ENCODE measurements around the gene KRT86. TPM values are rescaled to one million over a fixed set of nuclear protein-coding genes. Genes with fewer than 3 reads are reported as not detected.

KRT86 gene
- total and polyA plus RNA-seq, 2 of the 8 experiments (the other 6 are each of a cell fraction or from before 2014, with no cell fraction given), result 0.12 TPM; not detected in 1

DNA sequence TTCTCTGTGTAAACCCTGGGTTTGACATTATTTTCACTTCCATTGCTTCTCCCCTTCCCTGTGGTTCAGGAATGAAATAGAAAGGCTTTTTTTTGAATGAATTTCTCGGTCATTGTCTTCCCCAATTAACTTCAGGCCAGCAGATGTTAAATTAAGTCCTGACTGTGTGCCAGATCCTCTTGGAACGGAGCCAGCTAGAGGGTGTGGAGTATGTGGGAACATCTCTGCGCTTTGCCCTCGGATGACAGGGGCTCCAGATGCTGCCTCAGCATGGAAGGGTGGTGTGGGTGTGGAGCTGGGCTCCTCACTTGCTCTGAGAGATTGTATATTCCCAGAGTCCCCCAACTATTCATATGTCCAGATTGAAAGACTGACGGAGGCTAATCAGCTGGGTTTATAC is 79.8 kb downstream of the KRT86 start:
- no peaks in the 10 kb centered on the region for H3K23me2 ChIP-seq (ENCODE audit: low read depth, low read length)
- H4K20me1 ChIP-seq (replicated peaks in 1 of 2; ENCODE audit: control insufficient read depth in 1 of 2, insufficient read depth in 2 of 2, low read length in 2 of 2), result no peaks in the 10 kb centered on the region
- no peaks in the 10 kb centered on the region for H3K4me1 ChIP-seq (replicated peaks in 1 of 4; ENCODE audit: control insufficient read depth in 3 of 4, insufficient read depth in 4 of 4, low read length in 3 of 4)
- FAIRE-seq, result no peak
- no peak overlapping the region for H3K27ac ChIP-seq (ENCODE audit: low read depth, low read length)
- CTCF ChIA-PET (ENCODE audit: partially characterized antibody), result interaction anchor here (0.8 to 2.0 kb wide), 5 partner anchors 10 to 212 kb away, joined by 3 to 6 read pairs (median 3); no protein-coding TSS in a partner anchor
- no peak for DNase-seq (ENCODE audit: low read depth in 1 of 2, low spot score in 2 of 2)
- H3K18ac ChIP-seq (ENCODE audit: extremely low read depth, low read length), result no peak overlapping the region
- no peak overlapping the region for H3K4me3 ChIP-seq (ENCODE audit: extremely low read depth in 1 of 4, insufficient read depth in 2 of 4, low read depth in 3 of 4, low read length in 4 of 4)
- no peak overlapping the region for H2BK15ac ChIP-seq (ENCODE audit: low read length)
- no peaks in the 10 kb centered on the region; a peak in 1 of 4 replicates for H3K9me3 ChIP-seq (ENCODE audit: insufficient read depth in 2 of 2, low read depth in 1 of 2, low read length in 1 of 2)
- TF ChIP-seq KDM1A (IDR thresholded peaks at IDR 0.05; ENCODE audit: borderline replicate concordance, low read length) (no peak), TAF7 (optimal IDR thresholded peaks at IDR 0.05; ENCODE audit: borderline replicate concordance, low read depth, low read length) (no peak), PHF8 (conservative IDR thresholded peaks at IDR 0.05; ENCODE audit: low read depth, low read length) (no peak), RXRA (IDR thresholded peaks at IDR 0.05; ENCODE audit: insufficient read depth, low read depth, low read length) (no peak), SP2 (IDR thresholded peaks at IDR 0.05; ENCODE audit: low read length) (no peak), NRF1 (IDR thresholded peaks at IDR 0.05; ENCODE audit: low read depth, low read length) (no peak), RAD21 (IDR thresholded peaks at IDR 0.05 in 1 of 2, conservative IDR thresholded peaks at IDR 0.05 in 1 of 2; ENCODE audit: low read depth in 2 of 2, low read length in 2 of 2) (no peak), EZH2 (IDR thresholded peaks at IDR 0.05; ENCODE audit: low read depth, low read length, severe bottlenecking) (no peak), GTF2F1 (IDR thresholded peaks at IDR 0.05; ENCODE audit: borderline replicate concordance, low read depth, low read length) (no peak)
- TF ChIP-seq, protein P1, sequence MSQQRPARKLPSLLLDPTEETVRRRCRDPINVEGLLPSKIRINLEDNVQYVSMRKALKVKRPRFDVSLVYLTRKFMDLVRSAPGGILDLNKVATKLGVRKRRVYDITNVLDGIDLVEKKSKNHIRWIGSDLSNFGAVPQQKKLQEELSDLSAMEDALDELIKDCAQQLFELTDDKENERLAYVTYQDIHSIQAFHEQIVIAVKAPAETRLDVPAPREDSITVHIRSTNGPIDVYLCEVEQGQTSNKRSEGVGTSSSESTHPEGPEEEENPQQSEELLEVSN (IDR thresholded peaks at IDR 0.05), result no peak
- TF ChIP-seq, protein P2, sequence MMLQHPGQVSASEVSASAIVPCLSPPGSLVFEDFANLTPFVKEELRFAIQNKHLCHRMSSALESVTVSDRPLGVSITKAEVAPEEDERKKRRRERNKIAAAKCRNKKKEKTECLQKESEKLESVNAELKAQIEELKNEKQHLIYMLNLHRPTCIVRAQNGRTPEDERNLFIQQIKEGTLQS (IDR thresholded peaks at IDR 0.05; ENCODE audit: insufficient read depth, low read depth, low read length), result no peak
- H2BK120ac ChIP-seq (replicated peaks; ENCODE audit: low read depth, low read length), result no peak overlapping the region
- H3K36me3 ChIP-seq (ENCODE audit: control insufficient read depth in 2 of 4, insufficient read depth in 4 of 4, low read length in 3 of 4), result no peaks in the 10 kb centered on the region
- no peaks in the 10 kb centered on the region for H3K79me2 ChIP-seq (ENCODE audit: control insufficient read depth in 1 of 2, insufficient read depth in 2 of 2, low read length in 2 of 2)
- no peak overlapping the region for H3K9ac ChIP-seq (replicated peaks in 1 of 4; ENCODE audit: extremely low read depth in 1 of 4, low read depth in 3 of 4, low read length in 3 of 4)
- H2BK12ac ChIP-seq (ENCODE audit: low read depth, low read length), result no peak overlapping the region
- no peak overlapping the region for H2BK5ac ChIP-seq (ENCODE audit: low read depth, low read length)
- no peak overlapping the region for H4K5ac ChIP-seq (ENCODE audit: insufficient read length, low read depth, low read length)
- H4K8ac ChIP-seq (ENCODE audit: extremely low read depth, insufficient read depth, low read length), result no peak overlapping the region
- WGBS, 2 experiments (ENCODE audit: extremely low coverage in 1 of 2, insufficient coverage in 1 of 2, insufficient read length in 1 of 2, insufficient replicate concordance in 2 of 2, low coverage in 1 of 2, low lambda C conversion rate in 2 of 2, missing lambda C conversion rate in 1 of 2), result 68% methylated on average over 5 of the region's 5 CpGs; no CpG with 5 or more reads in 1 of the 2 experiments
- no peak overlapping the region for H2AK5ac ChIP-seq (ENCODE audit: low read depth, low read length)
- no peak overlapping the region for H3K56ac ChIP-seq (replicated peaks; ENCODE audit: insufficient read length, low read depth, low read length)
- H3K4me2 ChIP-seq (ENCODE audit: insufficient read depth in 1 of 2, low read depth in 2 of 2, low read length in 2 of 2), result no peak overlapping the region
- no peak overlapping the region for H3K23ac ChIP-seq (ENCODE audit: insufficient read length)
- H4K91ac ChIP-seq (replicated peaks; ENCODE audit: insufficient read length, low read length), result no peak overlapping the region
- POLR2A ChIA-PET (ENCODE audit: partially characterized antibody), result no interaction called here
- H2BK20ac ChIP-seq (ENCODE audit: low read length), result no peak overlapping the region
- H3K14ac ChIP-seq (ENCODE audit: insufficient read length), result no peak overlapping the region
- H3K79me1 ChIP-seq (ENCODE audit: low read depth, low read length), result no peaks in the 10 kb centered on the region
- no peak overlapping the region for H3K4ac ChIP-seq (replicated peaks; ENCODE audit: insufficient read length, low read depth, low read length)
- H2AFZ ChIP-seq (ENCODE audit: low read length), result no peak overlapping the region
- H3K27me3 ChIP-seq (replicated peaks in 1 of 4; ENCODE audit: control insufficient read depth in 3 of 4, extremely low read depth in 1 of 4, insufficient read depth in 3 of 4, low read length in 3 of 4), result no peaks in the 10 kb centered on the region
